ENCODE results near the gene TASP1. TPM values are rescaled to one million over a fixed set of nuclear protein-coding genes. Genes with fewer than 3 reads are reported as not detected.

TASP1 gene
- total RNA-seq, 1 donor from 2014 or later: 7.7 TPM

DNA sequence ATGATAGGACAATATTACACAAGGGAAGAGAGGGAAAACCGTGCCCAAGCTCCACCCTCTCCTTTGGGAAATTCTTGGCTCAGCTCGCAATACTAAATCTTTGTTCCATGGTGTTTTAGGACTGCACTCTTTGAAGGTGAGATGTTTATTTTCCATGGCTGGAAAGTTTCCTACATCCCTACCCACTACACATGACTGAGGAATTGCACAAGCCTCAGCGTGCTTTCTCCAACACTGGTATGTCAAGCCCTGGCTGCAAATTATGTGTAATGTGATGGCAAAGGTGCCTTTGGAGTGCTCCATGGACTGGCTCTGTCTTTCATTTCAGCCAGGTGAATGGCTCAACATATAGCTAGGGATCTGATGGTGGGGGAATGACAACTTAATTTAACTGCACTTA is 283.3 kb downstream of the TASP1 start:
- Mint-ChIP-seq H3K9me3 (no peaks in the 10 kb centered on the region), H3K36me3 (ENCODE audit: low read depth) (no peaks in the 10 kb centered on the region), H3K27ac (ENCODE audit: unreplicated experiment) (no peak overlapping the region), H3K4me3 (no peak overlapping the region), H3K4me1 (no peaks in the 10 kb centered on the region), H3K27me3 (ENCODE audit: low read depth) (no peaks in the 10 kb centered on the region)
- TF ChIP-seq CTCF (conservative IDR thresholded peaks at IDR 0.05): no peak
- DNase-seq (ENCODE audit: low read depth, low spot score): no peak

- no peaks in the 10 kb centered on the region for H3K9me3 Mint-ChIP-seq
- DNase-seq (ENCODE audit: low read depth, low spot score): no peak
- H3K27ac Mint-ChIP-seq (ENCODE audit: unreplicated experiment): no peak overlapping the region
- H3K36me3 Mint-ChIP-seq (ENCODE audit: low read depth): no peaks in the 10 kb centered on the region
- no peaks in the 10 kb centered on the region for H3K4me1 Mint-ChIP-seq
- H3K4me3 Mint-ChIP-seq: no peak overlapping the region
- no peaks in the 10 kb centered on the region for H3K27me3 Mint-ChIP-seq (ENCODE audit: low read depth)
- no peak for TF ChIP-seq CTCF (conservative IDR thresholded peaks at IDR 0.05)
Measured at GRCh38 chr20:13353261-13353945, 285.3 kb downstream of the TASP1 start.

GRCh38 chr20:13349235-13349604 is 289.5 kb downstream of the TASP1 start:
- Mint-ChIP-seq H3K27me3 (ENCODE audit: low read depth) (no peaks in the 10 kb centered on the region), H3K27ac (ENCODE audit: unreplicated experiment) (no peak overlapping the region)
- DNase-seq (ENCODE audit: low read depth, low spot score): no peak

GRCh38 chr20:13348311-13349234 is 290.2 kb downstream of the TASP1 start:
- Mint-ChIP-seq H3K4me3 (no peak overlapping the region), H3K27ac (ENCODE audit: unreplicated experiment) (no peak overlapping the region), H3K27me3 (ENCODE audit: low read depth) (no peaks in the 10 kb centered on the region), H3K36me3 (ENCODE audit: low read depth) (no peaks in the 10 kb centered on the region), H3K4me1 (no peaks in the 10 kb centered on the region), H3K9me3 (peaks cover 3% of the 10 kb centered on the region)
- DNase-seq (ENCODE audit: low read depth, low spot score): no peak
- no peak for TF ChIP-seq CTCF (conservative IDR thresholded peaks at IDR 0.05)

More at GRCh38 chr20:13349235-13349604, 289.5 kb downstream of the TASP1 start:
- no peaks in the 10 kb centered on the region for H3K36me3 Mint-ChIP-seq (ENCODE audit: low read depth)
- H3K4me1 Mint-ChIP-seq: no peaks in the 10 kb centered on the region
- no peaks in the 10 kb centered on the region for H3K9me3 Mint-ChIP-seq
- no peak for TF ChIP-seq CTCF (conservative IDR thresholded peaks at IDR 0.05)
- H3K4me3 Mint-ChIP-seq: no peak overlapping the region

DNA sequence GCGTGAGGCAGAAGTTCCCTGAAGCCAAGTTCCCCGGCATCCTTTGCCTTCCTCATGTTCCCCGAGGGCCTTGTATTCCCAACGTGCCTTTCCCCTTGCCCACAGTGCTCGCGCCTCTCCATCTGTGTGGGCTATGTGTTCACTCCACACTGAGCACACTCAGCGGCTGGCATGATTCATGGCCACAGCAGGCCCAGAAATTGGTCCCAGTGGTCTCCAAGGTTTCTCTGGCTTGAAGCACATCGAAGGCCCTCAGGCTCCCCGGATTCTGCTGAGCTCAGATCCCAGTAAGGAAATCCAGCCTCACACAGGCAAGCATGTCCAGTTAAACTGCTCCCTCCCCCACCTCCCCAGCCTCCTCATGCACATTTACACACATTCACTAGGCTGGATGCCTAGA is 294.1 kb downstream of the TASP1 start:
- no peak overlapping the region for H3K4me3 Mint-ChIP-seq
- DNase-seq (ENCODE audit: low read depth, low spot score): no peak
- TF ChIP-seq CTCF (conservative IDR thresholded peaks at IDR 0.05): no peak
- H3K9me3 Mint-ChIP-seq: peaks cover 3% of the 10 kb centered on the region
- no peaks in the 10 kb centered on the region for H3K36me3 Mint-ChIP-seq (ENCODE audit: low read depth)
- H3K4me1 Mint-ChIP-seq: no peaks in the 10 kb centered on the region
- H3K27ac Mint-ChIP-seq (ENCODE audit: unreplicated experiment): no peak overlapping the region
- no peaks in the 10 kb centered on the region for H3K27me3 Mint-ChIP-seq (ENCODE audit: low read depth)
